HepG2 (cell line): ENCODE results near the gene NTM. TPM values are rescaled to one million over a fixed set of nuclear protein-coding genes. Genes with fewer than 3 reads are reported as not detected.

Experiments used
- ATAC-seq: fragments of 200-7000 bp; cut with Tn5 transposase; 3 replicates; pipeline ENCODE4 v1.9.1; 2020; ENCODE audit warnings: mild to moderate bottlenecking, moderate library complexity
- BruUV-seq: library from RNA; stranded (reverse); fragments of 400-500 nt; replicated peaks from 2 replicates; lab custom pipeline; 2021; lab: Mats Ljungman, UMichigan
- CTCF ChIA-PET: fragments of 300-600 bp; formaldehyde crosslinking; extraction: SDS; loops from one replicate; lab custom pipeline; 2021; ENCODE audit warnings: low total read pairs, inconsistent platforms, low intra/inter-chr PET ratio; lab: Yijun Ruan, JAX
- POLR2A ChIA-PET: fragments of 350-600 bp; sonication (Branson Sonifier 250); formaldehyde crosslinking; loops from one replicate; lab custom pipeline; 2020; ENCODE audit warnings: antibody characterized with exemption, inconsistent platforms; lab: Yijun Ruan, JAX
- DNase-seq: peaks from one replicate; pipeline ENCODE4 v3.0.0-alpha.2; 2015; ENCODE audit warnings: low spot score
- FAIRE-seq: peaks from 3 replicates; lab custom pipeline; 2011; peaks lifted over from hg19 to GRCh38; lab: Jason Lieb, UNC
- H2AFZ ChIP-seq: one replicate; pipeline ENCODE4 v1.6.1; 2011; ENCODE audit warnings: low read length, inconsistent platforms
- H3K27ac ChIP-seq: fragments of 300-600 bp; 3 replicates; pipeline ENCODE4 v1.8.0; 2011; ENCODE audit warnings: mixed run types, mild to moderate bottlenecking, mixed read lengths, low read length, inconsistent platforms; ENCODE audit not compliant: insufficient read depth; ENCODE audit errors: extremely low read length
- H3K27me3 ChIP-seq, 2 experiments: fragments of 200-600 bp in 1 of 2; 2 replicates in 1 of 2; 3 replicates in 1 of 2; pipeline versions ENCODE4 v1.6.0 to v1.8.0; 2011; ENCODE audit warnings: low read length in 2 of 2, mild to moderate bottlenecking in 2 of 2, moderate library complexity in 2 of 2, inconsistent platforms in 1 of 2; ENCODE audit not compliant: insufficient read depth in 2 of 2, control insufficient read depth in 1 of 2
- H3K36me3 ChIP-seq, 2 experiments: fragments of 200-600 bp in 1 of 2; replicated peaks in 1 of 2; 2 replicates in 1 of 2; 3 replicates in 1 of 2; pipeline versions ENCODE4 v1.5.1 to v1.8.0; 2011; ENCODE audit warnings: low read length in 2 of 2, inconsistent platforms in 1 of 2; ENCODE audit not compliant: insufficient read depth in 2 of 2, control insufficient read depth in 1 of 2
- H3K4me1 ChIP-seq: 2 replicates; pipeline ENCODE4 v1.5.1; 2012; ENCODE audit warnings: low read length, inconsistent platforms; ENCODE audit not compliant: insufficient read depth
- H3K4me2 ChIP-seq: 2 replicates; pipeline ENCODE4 v1.6.0; 2011; ENCODE audit warnings: low read depth, low read length, inconsistent platforms
- H3K4me3 ChIP-seq, 3 experiments: fragments of 200-600 bp in 1 of 3; sonication (generic), shearing (Covaris generic) in 1 of 3; replicated peaks in 1 of 3; 2 replicates each; pipeline ENCODE4 v1.5.1; 2011 to 2016; ENCODE audit warnings: low read length in 3 of 3, inconsistent platforms in 2 of 3, low read depth in 2 of 3, mild to moderate bottlenecking in 2 of 3, control low read depth in 1 of 3, mixed read lengths in 1 of 3; ENCODE audit not compliant: insufficient read depth in 1 of 3
- H3K79me2 ChIP-seq: one replicate; pipeline ENCODE4 v1.6.1; 2011; ENCODE audit warnings: low read length, inconsistent platforms; ENCODE audit not compliant: insufficient read depth
- H3K9ac ChIP-seq: 2 replicates; pipeline ENCODE4 v1.6.0; 2011; ENCODE audit warnings: mild to moderate bottlenecking, low read depth, low read length, inconsistent platforms; ENCODE audit not compliant: insufficient read depth
- H3K9me3 ChIP-seq: 2 replicates; pipeline ENCODE4 v1.5.1; 2012; ENCODE audit warnings: mild to moderate bottlenecking, low read length
- H4K20me1 ChIP-seq: 2 replicates; pipeline ENCODE4 v1.6.0; 2011; ENCODE audit warnings: inconsistent platforms, mild to moderate bottlenecking, low read length, moderate library complexity; ENCODE audit not compliant: insufficient read depth
- HINFP ChIP-seq: sonication (generic); formaldehyde crosslinking; IDR thresholded peaks from 2 replicates; pipeline ENCODE4 v1.4.0; 2020; ENCODE audit warnings: low read depth, mild to moderate bottlenecking, missing genetic modification reagents
- MXD4 ChIP-seq: IDR thresholded peaks from 2 replicates; pipeline ENCODE4 v1.6.1; 2016; ENCODE audit warnings: mild to moderate bottlenecking, missing biosample characterization, missing genetic modification reagents
- RFX3 ChIP-seq: IDR thresholded peaks from 2 replicates; pipeline ENCODE4 v1.6.1; 2016; ENCODE audit warnings: missing biosample characterization, missing genetic modification reagents
- SKIL ChIP-seq: sonication (generic); formaldehyde crosslinking; IDR thresholded peaks from 2 replicates; pipeline ENCODE4 v1.8.0; 2022; ENCODE audit warnings: missing genetic modification reagents, mild to moderate bottlenecking, moderate library complexity, borderline replicate concordance
- TFAP4 ChIP-seq: sonication (generic); IDR thresholded peaks from 2 replicates; pipeline ENCODE4 v1.6.1; 2016; ENCODE audit warnings: low read depth, borderline replicate concordance
- ZFP91 ChIP-seq: sonication (generic); formaldehyde crosslinking; IDR thresholded peaks from 2 replicates; pipeline ENCODE4 v1.9.0; 2022; ENCODE audit warnings: missing genetic modification reagents, mild to moderate bottlenecking, borderline replicate concordance
- ZNF17 ChIP-seq: sonication (generic); formaldehyde crosslinking; IDR thresholded peaks from 2 replicates; pipeline ENCODE4 v1.5.0; 2020; ENCODE audit warnings: mild to moderate bottlenecking, missing genetic modification reagents
- ZNF674 ChIP-seq: sonication (generic); formaldehyde crosslinking; IDR thresholded peaks from 2 replicates; pipeline ENCODE4 v1.5.0; 2020; ENCODE audit warnings: low read depth, mild to moderate bottlenecking, missing genetic modification reagents
- ZNF703 ChIP-seq: sonication (generic); formaldehyde crosslinking; IDR thresholded peaks from 2 replicates; pipeline ENCODE4 v1.5.1; 2020; ENCODE audit warnings: missing genetic modification reagents, mild to moderate bottlenecking, moderate library complexity, borderline replicate concordance
- ZNF776 ChIP-seq: sonication (generic); formaldehyde crosslinking; IDR thresholded peaks from 2 replicates; pipeline ENCODE4 v1.4.0; 2020; ENCODE audit warnings: mild to moderate bottlenecking, missing genetic modification reagents
- WGBS: methylation state at CpG from one replicate; pipeline ENCODE4 v1.1.6; 2017; ENCODE audit warnings: low lambda C conversion rate; 5-methylcytosine and 5-hydroxymethylcytosine counted together
- in situ Hi-C: cut with HindIII; loops from 2 replicates; pipeline ENCODE4 v1.10.0; 2017; ENCODE audit warnings: low pct_unique_long_range_greater_than_20kb; ENCODE audit not compliant: extremely low pct_ligation_motif_present
- intact Hi-C: fragments of 100-400 bp; cut with micrococcal nuclease; formaldehyde crosslinking; loops from one replicate; pipeline ENCODE4 v1.10.0; 2022; ENCODE audit not compliant: unreplicated experiment
- polyA plus RNA-seq, 8 experiments: library from polyadenylated mRNA; depleted of rRNA in 3 of 8; stranded (reverse) in 7 of 8; unstranded in 1 of 8; fragments of >200 nt; fragmentation: Illumina TruSeq in 4 of 8; extraction: Trizol in 4 of 8; gene quantifications; 2 replicates each; pipeline versions ENCODE4 v1.2.1 to v1.2.3, GENCODE V29; 2011 to 2016; ENCODE audit warnings: low read depth in 4 of 8, missing spikeins in 1 of 8, mixed read lengths in 1 of 8; ENCODE audit not compliant: insufficient read depth in 1 of 8
- total RNA-seq, 5 experiments: library from RNA; depleted of rRNA; stranded (reverse); fragments of >200 nt; fragmentation: Illumina TruSeq; extraction: Trizol; gene quantifications; 2 replicates each; pipeline ENCODE4 v1.2.3, GENCODE V29; 2016; ENCODE audit warnings: low read depth in 1 of 5

Gene NTM
- total and polyA plus RNA-seq, 2 of the 13 experiments (the other 11 are each of a cell fraction or from before 2014, with no cell fraction given) = not detected

- Histone ChIP-seq H3K79me2 (no peaks in the 10 kb centered on the region), H3K4me1 (no peaks in the 10 kb centered on the region), H2AFZ (no peak overlapping the region), H3K36me3 (no peaks in the 10 kb centered on the region), H3K4me3 (no peak overlapping the region)
- no peak for FAIRE-seq
- ATAC-seq = no peak
- BruUV-seq = no TSS peak
- TF ChIP-seq MXD4 (CRISPR knock-in tag) (no peak), ZNF703 (no peak), RFX3 (no peak), ZNF17 (CRISPR knock-in tag) (no peak), ZNF776 (no peak)
- TF ChIP-seq, all 625 proteins: peak for 0
- 7% methylated on average over 9 of the region's 10 CpGs for WGBS
- Histone ChIP-seq H3K9ac (no peak overlapping the region), H4K20me1 (no peaks in the 10 kb centered on the region), H3K9me3 (no peaks in the 10 kb centered on the region), H3K27me3 (peaks cover 5 to 38% of the 10 kb centered on the region in 2 experiments), H3K27ac (no peak overlapping the region), H3K4me2 (no peak overlapping the region)
- DNase-seq = no peak
- POLR2A ChIA-PET = no interaction called here
- intact Hi-C loops (no loop called here), in situ Hi-C loops (no loop called here)
- CTCF ChIA-PET = no interaction called here
Measured at GRCh38 chr11:131663405-131664200, 293.2 kb downstream of the NTM start.

GRCh38 chr11:131664293-131664692 lies 293.9 kb downstream of the NTM start:
- H3K27me3 ChIP-seq = peaks cover 2 to 32% of the 10 kb centered on the region in 2 experiments
- H3K4me3 ChIP-seq = no peak overlapping the region
- in situ Hi-C loops (no loop called here), intact Hi-C loops (no loop called here)
- no peak overlapping the region for H3K27ac ChIP-seq
- no peak overlapping the region for H3K9ac ChIP-seq
- H3K4me2 ChIP-seq = no peak overlapping the region
- no peaks in the 10 kb centered on the region for H3K36me3 ChIP-seq
- H3K79me2 ChIP-seq = no peaks in the 10 kb centered on the region
- ChIA-PET POLR2A (no interaction called here), CTCF (no interaction called here)
- no peak for ATAC-seq
- no peak for DNase-seq
- 73% methylated on average over 6 of the region's 6 CpGs for WGBS
- H3K4me1 ChIP-seq = no peaks in the 10 kb centered on the region
- TF ChIP-seq ZNF674 (CRISPR knock-in tag) = no peak
- TF ChIP-seq TFAP4 = no peak
- no peak for TF ChIP-seq HINFP (CRISPR knock-in tag)
- no peak for TF ChIP-seq SKIL
- no peak for TF ChIP-seq ZFP91 (CRISPR knock-in tag)
- H2AFZ ChIP-seq = no peak overlapping the region
- no peak for FAIRE-seq
- no TSS peak for BruUV-seq
- H4K20me1 ChIP-seq = no peaks in the 10 kb centered on the region
- H3K9me3 ChIP-seq = no peaks in the 10 kb centered on the region
